CD4-positive, alpha-beta T cell (primary cell): ENCODE data around the gene PDCL3. TPM values are rescaled to one million over a fixed set of nuclear protein-coding genes. Genes with fewer than 3 reads are reported as not detected.

Experiments
- ATAC-seq: fragments of 200-7000 bp; cut with Tn5 transposase; one replicate; pipeline ENCODE4 v1.10.0; 2022; ENCODE audit warnings: mild to moderate bottlenecking; ENCODE audit not compliant: poor library complexity
- CTCF ChIA-PET: fragments of 350-600 bp; sonication (Branson Sonifier 250); formaldehyde crosslinking; loops from one replicate; lab custom pipeline; 2021; ENCODE audit warnings: antibody characterized with exemption, inconsistent platforms; lab: Charles Lee
- POLR2A ChIA-PET: fragments of 350-600 bp; sonication (Branson Sonifier 250); formaldehyde crosslinking; loops from one replicate; lab custom pipeline; 2021; ENCODE audit warnings: antibody characterized with exemption, inconsistent platforms; lab: Charles Lee
- DNase-seq, 14 experiments: peaks; one replicate each; pipeline ENCODE4 v3.0.0-alpha.2; 2013 to 2020; ENCODE audit warnings: mixed read lengths in 2 of 14
- H3K27ac ChIP-seq, 2 donors: one replicate each; pipeline versions ENCODE4 v1.5.1 to v1.7.0; 2013; ENCODE audit warnings: low read length in 2 of 2, low read depth in 1 of 2, mild to moderate bottlenecking in 1 of 2
- H3K27me3 ChIP-seq, 2 experiments: 1 replicate in 1 of 2; 2 replicates in 1 of 2; pipeline versions ENCODE4 v1.6.1 to v1.7.0; 2013; ENCODE audit warnings: low read length in 2 of 2, control low read depth in 1 of 2, mild to moderate bottlenecking in 1 of 2, moderate library complexity in 1 of 2; ENCODE audit not compliant: insufficient read depth in 2 of 2, control insufficient read depth in 1 of 2
- H3K36me3 ChIP-seq: one replicate; pipeline ENCODE4 v1.6.1; 2013; ENCODE audit warnings: low read length, control low read depth; ENCODE audit not compliant: insufficient read depth
- H3K4me1 ChIP-seq: one replicate; pipeline ENCODE4 v1.6.1; 2013; ENCODE audit warnings: low read length, control low read depth; ENCODE audit not compliant: insufficient read depth
- H3K4me3 ChIP-seq: one replicate; pipeline ENCODE4 v1.5.1; 2013; ENCODE audit warnings: mild to moderate bottlenecking, low read length, moderate library complexity
- H3K9me3 ChIP-seq, 2 experiments: 1 replicate in 1 of 2; 2 replicates in 1 of 2; pipeline versions ENCODE4 v1.6.1 to v1.7.0; 2013; ENCODE audit warnings: low read length in 2 of 2, mild to moderate bottlenecking in 2 of 2, control low read depth in 1 of 2, moderate library complexity in 1 of 2; ENCODE audit not compliant: control insufficient read depth in 1 of 2, insufficient read depth in 1 of 2
- H3K27ac Mint-ChIP-seq: one replicate; pipeline ENCODE4 v1.8.0; 2020; ENCODE audit warnings: mixed read lengths
- H3K27me3 Mint-ChIP-seq: one replicate; pipeline ENCODE4 v1.8.0; 2021; ENCODE audit warnings: mixed read lengths
- H3K36me3 Mint-ChIP-seq: one replicate; pipeline ENCODE4 v1.8.0; 2021; ENCODE audit warnings: low read depth, mixed read lengths
- H3K4me1 Mint-ChIP-seq: one replicate; pipeline ENCODE4 v1.8.0; 2021; ENCODE audit warnings: low read depth, mixed read lengths
- H3K4me3 Mint-ChIP-seq: one replicate; pipeline ENCODE4 v1.8.0; 2020; ENCODE audit warnings: mild to moderate bottlenecking, mixed read lengths
- H3K9me3 Mint-ChIP-seq: one replicate; pipeline ENCODE4 v1.8.0; 2020; ENCODE audit warnings: mixed read lengths
- intact Hi-C, 2 experiments: fragments of 100-400 bp; cut with DNase I in 1 of 2; cut with micrococcal nuclease in 1 of 2; formaldehyde crosslinking; loops; one replicate each; pipeline versions ENCODE4 v1.15.1 to v1.9.0; 2023 to 2025; cut with DNase I, micrococcal nuclease
- total RNA-seq, 174 experiments: library from RNA in 2 of 174; stranded (reverse) in 2 of 174; gene quantifications; one replicate each; pipeline ENCODE4 v1.2.3 and lab custom pipeline; 2021 to 2026
- TF ChIP-seq, protein P1 (sequence below): fragments of 200-600 bp; IDR thresholded peaks from one replicate; pipeline ENCODE4 v1.8.0; 2022; ENCODE audit warnings: antibody characterized with exemption, mild to moderate bottlenecking

The PDCL3 gene
- total RNA-seq, 2 experiments from 2014 or later = 31.7 to 34.6 TPM

GRCh38 chr2:100616841-100617390 lies 54.1 kb downstream of the PDCL3 start:
- H3K27ac ChIP-seq = no peak overlapping the region
- H3K9me3 Mint-ChIP-seq = no peaks in the 10 kb centered on the region
- H3K9me3 ChIP-seq = peaks cover 9 to 15% of the 10 kb centered on the region in 2 experiments
- TF ChIP-seq, protein P1, sequence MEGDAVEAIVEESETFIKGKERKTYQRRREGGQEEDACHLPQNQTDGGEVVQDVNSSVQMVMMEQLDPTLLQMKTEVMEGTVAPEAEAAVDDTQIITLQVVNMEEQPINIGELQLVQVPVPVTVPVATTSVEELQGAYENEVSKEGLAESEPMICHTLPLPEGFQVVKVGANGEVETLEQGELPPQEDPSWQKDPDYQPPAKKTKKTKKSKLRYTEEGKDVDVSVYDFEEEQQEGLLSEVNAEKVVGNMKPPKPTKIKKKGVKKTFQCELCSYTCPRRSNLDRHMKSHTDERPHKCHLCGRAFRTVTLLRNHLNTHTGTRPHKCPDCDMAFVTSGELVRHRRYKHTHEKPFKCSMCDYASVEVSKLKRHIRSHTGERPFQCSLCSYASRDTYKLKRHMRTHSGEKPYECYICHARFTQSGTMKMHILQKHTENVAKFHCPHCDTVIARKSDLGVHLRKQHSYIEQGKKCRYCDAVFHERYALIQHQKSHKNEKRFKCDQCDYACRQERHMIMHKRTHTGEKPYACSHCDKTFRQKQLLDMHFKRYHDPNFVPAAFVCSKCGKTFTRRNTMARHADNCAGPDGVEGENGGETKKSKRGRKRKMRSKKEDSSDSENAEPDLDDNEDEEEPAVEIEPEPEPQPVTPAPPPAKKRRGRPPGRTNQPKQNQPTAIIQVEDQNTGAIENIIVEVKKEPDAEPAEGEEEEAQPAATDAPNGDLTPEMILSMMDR = no peak
- POLR2A ChIA-PET = interaction anchor here (0.6 kb wide), 1 partner anchor 34 kb away, joined by 4 read pairs; no protein-coding TSS in a partner anchor
- no peaks in the 10 kb centered on the region for H3K36me3 Mint-ChIP-seq
- CTCF ChIA-PET = no interaction called here
- H3K27me3 ChIP-seq = no peaks in the 10 kb centered on the region
- DNase-seq = no peak
- H3K4me3 Mint-ChIP-seq = no peak overlapping the region
- H3K27ac Mint-ChIP-seq = no peak overlapping the region
- intact Hi-C loops = no loop called here
- H3K27me3 Mint-ChIP-seq = no peaks in the 10 kb centered on the region
- H3K4me3 ChIP-seq = no peak overlapping the region
- no peaks in the 10 kb centered on the region for H3K4me1 ChIP-seq
- H3K36me3 ChIP-seq = no peaks in the 10 kb centered on the region
- peaks cover 7% of the 10 kb centered on the region for H3K4me1 Mint-ChIP-seq
- ATAC-seq = no peak

DNA sequence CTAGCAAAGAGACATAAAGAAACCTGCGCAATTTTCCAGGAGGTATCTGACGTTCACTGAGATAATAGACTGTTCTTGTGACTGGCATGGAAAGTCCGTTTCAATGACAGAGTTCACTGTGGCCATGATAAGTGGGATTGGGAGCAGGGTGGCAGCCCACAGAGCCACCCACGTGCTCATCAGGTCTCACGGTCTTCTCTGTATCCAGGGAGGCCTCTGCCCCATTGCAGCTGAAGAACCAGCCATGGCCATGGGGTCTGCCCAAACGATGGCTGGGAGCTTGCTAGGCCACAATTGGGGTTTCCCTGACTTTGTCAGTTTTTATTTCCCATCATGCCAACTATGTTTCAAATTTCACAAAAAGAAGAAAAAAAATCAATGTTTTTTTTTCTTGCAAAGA lies 57.2 kb downstream of the PDCL3 start:
- no peaks in the 10 kb centered on the region for H3K27me3 ChIP-seq
- Mint-ChIP-seq H3K36me3 (no peaks in the 10 kb centered on the region), H3K9me3 (no peaks in the 10 kb centered on the region), H3K4me1 (peaks cover 7% of the 10 kb centered on the region), H3K27ac (no peak overlapping the region), H3K4me3 (no peak overlapping the region), H3K27me3 (no peaks in the 10 kb centered on the region)
- H3K4me3 ChIP-seq = no peak overlapping the region
- ATAC-seq = no peak
- peaks cover 9 to 15% of the 10 kb centered on the region in 2 experiments for H3K9me3 ChIP-seq
- ChIA-PET CTCF (interaction anchor here (1.8 kb wide), 1 partner anchor 9 kb away, joined by 7 read pairs; no protein-coding TSS in a partner anchor), POLR2A (no interaction called here)
- no peak overlapping the region for H3K27ac ChIP-seq
- TF ChIP-seq, protein P1 = no peak
- intact Hi-C loops = no loop called here
- H3K4me1 ChIP-seq = no peaks in the 10 kb centered on the region
- no peak for DNase-seq
- H3K36me3 ChIP-seq = no peaks in the 10 kb centered on the region

DNA sequence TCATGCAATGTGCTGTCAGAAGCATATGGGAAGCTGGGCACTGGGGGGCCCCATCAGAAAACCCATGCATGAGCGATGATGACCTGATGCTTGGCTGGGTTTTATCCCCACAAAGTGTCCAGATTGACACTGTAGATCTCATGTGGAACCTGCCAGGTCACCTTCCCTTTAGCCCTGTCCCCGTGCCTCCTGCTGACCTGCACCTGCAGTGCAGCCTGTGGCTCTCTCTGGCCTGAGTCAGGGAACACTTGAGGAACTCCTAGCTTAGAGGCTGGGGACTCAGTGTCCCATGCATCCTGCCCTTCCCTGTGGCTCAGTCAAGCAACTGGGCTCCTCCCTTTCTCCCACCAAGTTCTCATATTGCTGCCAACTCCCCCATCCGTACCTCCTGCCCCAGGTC lies 57.7 kb downstream of the PDCL3 start:
- Histone ChIP-seq H3K4me1 (no peaks in the 10 kb centered on the region), H3K36me3 (no peaks in the 10 kb centered on the region), H3K9me3 (peaks cover 9 to 15% of the 10 kb centered on the region in 2 experiments), H3K27ac (no peak overlapping the region), H3K27me3 (no peaks in the 10 kb centered on the region), H3K4me3 (no peak overlapping the region)
- ATAC-seq (no peak), DNase-seq (no peak)
- TF ChIP-seq, protein P1 = no peak
- CTCF ChIA-PET = interaction anchor here (1.8 kb wide), 1 partner anchor 10 kb away, joined by 7 read pairs; no protein-coding TSS in a partner anchor
- POLR2A ChIA-PET = no interaction called here
- Mint-ChIP-seq H3K4me3 (no peak overlapping the region), H3K4me1 (peaks cover 7% of the 10 kb centered on the region), H3K36me3 (no peaks in the 10 kb centered on the region), H3K27me3 (no peaks in the 10 kb centered on the region), H3K9me3 (no peaks in the 10 kb centered on the region), H3K27ac (no peak overlapping the region)
- intact Hi-C loops = no loop called here
